T-helper 2 cell treated with Interferon-gamma antibody and Interleukin-4, amounts not matched to agents 5 μg/mL and 100 μg/mL, for 36 hours (primary cell): ENCODE data around the gene YKT6.

Experiments
- DNase-seq: peaks from one replicate; pipeline ENCODE4 v3.0.0; 2021; ENCODE audit warnings: low spot score
- H3K27ac Mint-ChIP-seq: one replicate; pipeline ENCODE4 v1.8.0; 2021; ENCODE audit warnings: mild to moderate bottlenecking, mixed read lengths
- H3K27me3 Mint-ChIP-seq: one replicate; pipeline ENCODE4 v1.8.0; 2021; ENCODE audit warnings: low read depth, mixed read lengths
- H3K36me3 Mint-ChIP-seq: one replicate; pipeline ENCODE4 v1.8.0; 2021; ENCODE audit warnings: low read depth, mixed read lengths
- H3K4me1 Mint-ChIP-seq: one replicate; pipeline ENCODE4 v1.8.0; 2021; ENCODE audit warnings: low read depth, mixed read lengths
- H3K4me3 Mint-ChIP-seq: one replicate; pipeline ENCODE4 v1.8.0; 2022; ENCODE audit warnings: mild to moderate bottlenecking, moderate library complexity, mixed read lengths
- H3K9me3 Mint-ChIP-seq: one replicate; pipeline ENCODE4 v1.8.0; 2021; ENCODE audit warnings: mixed read lengths

Gene YKT6

DNA sequence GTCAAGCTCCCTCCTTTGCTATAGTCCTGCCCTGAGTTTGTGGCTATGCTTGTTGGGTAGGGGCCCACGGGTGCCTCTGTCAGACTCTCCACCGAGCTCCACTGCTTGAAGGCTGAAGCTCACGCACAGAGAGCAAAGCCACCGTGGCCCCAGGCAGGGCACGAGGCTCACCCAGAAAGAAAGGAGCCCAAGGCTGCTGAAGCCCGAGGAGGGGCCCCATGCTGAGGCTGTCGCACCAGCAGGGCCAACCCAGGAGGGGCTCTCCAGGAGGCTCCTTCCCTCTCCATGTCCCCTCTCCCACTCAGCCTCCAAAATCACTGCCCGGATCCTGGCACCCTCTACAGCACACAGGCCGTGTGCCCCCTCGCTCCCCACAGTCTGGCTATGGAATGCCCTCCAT is 50.5 kb downstream of the YKT6 start:
- Mint-ChIP-seq H3K27me3 (no peaks in the 10 kb centered on the region), H3K36me3 (no peaks in the 10 kb centered on the region), H3K27ac (no peak overlapping the region), H3K9me3 (no peaks in the 10 kb centered on the region), H3K4me3 (no peak overlapping the region), H3K4me1 (no peaks in the 10 kb centered on the region)
- DNase-seq, result no peak

DNA sequence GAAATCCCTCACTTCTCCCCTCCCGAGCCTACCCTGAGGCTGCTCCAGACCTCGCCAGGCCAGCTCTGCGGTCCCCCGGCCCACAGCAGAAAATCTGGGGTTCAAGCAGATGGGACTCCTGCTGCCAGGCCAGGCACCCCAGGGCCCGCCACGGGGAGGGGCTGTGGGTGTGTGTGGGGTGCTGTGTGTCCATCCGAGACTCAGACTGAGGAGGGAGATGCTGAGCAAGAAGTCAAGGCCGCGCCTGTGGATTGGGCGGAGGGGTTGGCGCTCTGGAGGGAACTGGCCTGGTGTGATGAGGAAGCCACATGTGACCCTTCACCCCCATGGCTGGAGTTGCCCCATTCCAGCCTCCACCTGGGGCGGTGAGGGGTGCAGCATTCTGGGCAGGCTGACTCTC is 51.1 kb downstream of the YKT6 start:
- no peak for DNase-seq
- Mint-ChIP-seq H3K4me1 (no peaks in the 10 kb centered on the region), H3K36me3 (no peaks in the 10 kb centered on the region), H3K4me3 (no peak overlapping the region), H3K9me3 (no peaks in the 10 kb centered on the region), H3K27me3 (no peaks in the 10 kb centered on the region), H3K27ac (no peak overlapping the region)

DNA sequence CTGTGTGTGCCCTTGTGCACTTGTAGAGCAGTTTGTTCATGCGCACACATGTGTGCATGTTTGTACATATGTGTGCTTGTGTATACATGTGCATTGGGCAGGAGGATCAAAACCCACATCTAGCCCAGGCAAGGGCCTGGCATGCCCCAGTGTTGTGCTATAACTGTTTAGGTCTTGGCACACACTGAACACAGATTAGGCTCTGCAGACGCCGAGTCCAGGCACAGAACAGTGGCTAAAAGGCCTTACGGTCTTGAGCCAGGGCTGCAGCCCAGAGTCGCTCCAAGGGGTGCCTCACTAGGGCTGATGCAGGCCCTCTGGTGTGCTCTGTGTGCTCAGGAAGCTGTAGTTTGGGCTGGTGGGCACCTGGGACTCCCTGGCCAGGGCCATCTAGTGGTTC is 55.7 kb downstream of the YKT6 start:
- Mint-ChIP-seq H3K4me1 (peaks cover 28% of the 10 kb centered on the region), H3K27me3 (no peaks in the 10 kb centered on the region)

DNA sequence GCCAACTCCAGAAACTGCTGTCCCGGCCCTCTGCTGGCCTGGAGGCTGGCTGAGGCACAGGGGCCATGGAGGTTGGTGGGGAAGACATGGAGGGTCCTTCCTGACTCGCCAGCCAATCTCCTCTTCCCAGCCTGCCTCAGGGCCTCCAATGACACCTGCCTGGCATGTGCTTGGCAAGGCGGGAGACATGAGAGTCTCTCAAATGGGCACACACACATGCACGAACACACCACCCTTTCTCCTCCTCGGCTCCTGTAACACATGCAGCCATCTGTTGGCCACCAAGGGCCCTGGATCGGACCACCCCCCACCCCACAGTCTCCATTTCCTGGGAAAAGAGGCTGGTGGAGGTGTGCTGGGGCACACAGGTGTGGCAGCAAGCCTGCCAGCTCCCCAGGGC is 56.4 kb downstream of the YKT6 start:
- H3K27ac Mint-ChIP-seq, result peak overlapping the region; percentile 92
- H3K4me1 Mint-ChIP-seq, result peaks cover 28% of the 10 kb centered on the region
- H3K27me3 Mint-ChIP-seq, result no peaks in the 10 kb centered on the region
- no peaks in the 10 kb centered on the region for H3K36me3 Mint-ChIP-seq
- DNase-seq, result no peak
- no peak overlapping the region for H3K4me3 Mint-ChIP-seq
- no peaks in the 10 kb centered on the region for H3K9me3 Mint-ChIP-seq

More for the DNA sequence above, 55.7 kb downstream of the YKT6 start:
- no peak overlapping the region for H3K4me3 Mint-ChIP-seq
- no peaks in the 10 kb centered on the region for H3K36me3 Mint-ChIP-seq
- H3K9me3 Mint-ChIP-seq, result no peaks in the 10 kb centered on the region
- no peak for DNase-seq
- peak overlapping the region; percentile 92 for H3K27ac Mint-ChIP-seq

DNA sequence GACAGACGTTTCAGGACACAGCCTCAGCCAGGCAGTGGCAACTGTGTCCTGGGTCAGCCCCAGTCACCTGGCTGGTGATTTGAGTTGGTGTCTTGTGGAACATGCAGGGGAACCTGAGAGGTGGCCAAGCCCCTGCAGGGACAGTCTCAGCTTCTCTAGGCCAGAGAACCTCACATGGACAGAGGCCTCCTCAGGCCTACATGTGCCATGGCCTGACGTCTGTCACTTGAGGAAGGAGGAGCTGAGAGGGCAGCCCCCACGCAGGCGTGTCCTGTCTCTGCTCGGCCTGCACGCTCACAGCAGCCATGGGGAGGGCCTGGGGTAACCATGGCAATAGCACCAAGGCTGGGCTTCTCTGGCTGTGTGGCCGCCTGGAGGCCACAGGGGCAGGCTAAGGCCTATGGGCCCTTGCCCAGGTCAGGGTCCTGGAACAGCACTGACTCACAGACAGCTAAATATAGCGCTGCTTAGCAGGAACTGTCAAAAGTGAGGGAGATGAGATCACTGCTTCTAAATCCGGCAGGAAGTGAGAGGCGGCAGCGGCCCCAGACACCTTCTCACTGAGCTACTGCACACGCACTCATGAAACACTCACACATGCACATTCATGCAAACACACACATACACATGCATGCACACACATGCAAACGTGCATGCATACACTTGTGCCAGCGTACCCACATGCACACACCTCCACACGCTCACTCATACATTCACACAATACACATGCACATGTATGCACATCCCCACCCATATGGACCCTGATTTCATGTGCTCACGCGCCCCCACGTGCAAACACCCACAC is 57.0 kb downstream of the YKT6 start:
- H3K27ac Mint-ChIP-seq, result peak overlapping the region; percentile 92
- no peaks in the 10 kb centered on the region for H3K27me3 Mint-ChIP-seq
- no peaks in the 10 kb centered on the region for H3K9me3 Mint-ChIP-seq
- H3K4me1 Mint-ChIP-seq, result peaks cover 28% of the 10 kb centered on the region
- DNase-seq, result peak; percentile 87
- H3K4me3 Mint-ChIP-seq, result peak overlapping the region; percentile 74
- H3K36me3 Mint-ChIP-seq, result no peaks in the 10 kb centered on the region

DNA sequence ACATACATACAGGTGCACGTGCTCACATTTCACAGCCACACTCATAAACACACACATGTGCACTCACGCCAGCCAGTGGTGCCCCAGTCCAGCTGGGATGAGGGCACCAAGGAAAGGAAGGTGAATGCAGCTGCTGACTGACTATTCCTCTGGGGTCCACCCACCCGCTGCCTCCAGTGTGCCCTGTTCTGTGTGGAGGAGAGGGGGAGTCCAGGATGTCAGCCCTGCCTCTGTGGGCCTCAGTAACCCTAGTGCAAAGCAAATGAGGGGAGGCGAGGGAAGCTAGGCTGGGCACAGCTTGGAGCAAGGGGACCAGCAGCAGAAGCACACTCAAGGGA is 57.6 kb downstream of the YKT6 start:
- no peaks in the 10 kb centered on the region for H3K9me3 Mint-ChIP-seq
- H3K27me3 Mint-ChIP-seq, result no peaks in the 10 kb centered on the region
- peak overlapping the region; percentile 92 for H3K27ac Mint-ChIP-seq
- DNase-seq, result no peak
- H3K4me3 Mint-ChIP-seq, result peak overlapping the region; percentile 74
- no peaks in the 10 kb centered on the region for H3K36me3 Mint-ChIP-seq
- H3K4me1 Mint-ChIP-seq, result peaks cover 28% of the 10 kb centered on the region

DNA sequence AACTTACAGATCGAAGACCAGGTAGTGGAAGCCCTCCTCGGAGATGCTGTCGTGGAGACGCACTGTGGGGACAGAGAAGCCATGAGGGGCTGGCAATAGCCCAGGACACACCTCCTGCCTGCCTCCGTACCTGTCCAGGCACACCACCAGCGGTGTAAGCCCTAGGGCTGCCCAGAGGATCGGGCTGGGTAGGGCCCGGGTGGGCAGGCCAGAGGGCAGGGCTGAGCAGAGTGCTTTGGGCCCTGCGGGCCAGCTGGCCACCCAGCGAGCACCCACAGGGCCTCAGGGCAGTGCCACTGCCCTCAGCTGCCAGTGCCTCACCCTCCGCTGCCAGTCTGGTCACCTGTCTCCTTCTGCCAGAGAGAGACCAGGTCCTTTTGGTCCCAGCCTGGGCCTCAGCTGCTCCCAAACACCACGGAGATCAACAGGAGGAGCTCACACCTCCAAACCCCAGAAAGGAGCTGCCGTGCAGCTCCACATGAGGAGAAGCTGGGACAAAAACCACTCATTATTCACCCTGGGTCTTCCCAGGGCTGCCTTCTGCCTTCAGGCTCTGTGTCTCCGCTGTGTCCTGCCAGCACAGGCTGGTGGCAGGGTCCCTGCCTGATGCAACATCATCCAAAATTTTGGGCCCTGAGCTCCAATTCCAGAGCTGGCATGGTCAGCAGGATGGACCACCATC is 58.2 kb downstream of the YKT6 start:
- H3K4me3 Mint-ChIP-seq, result no peak overlapping the region
- H3K36me3 Mint-ChIP-seq, result no peaks in the 10 kb centered on the region
- H3K9me3 Mint-ChIP-seq, result no peaks in the 10 kb centered on the region
- no peak for DNase-seq
- peak overlapping the region; percentile 92 for H3K27ac Mint-ChIP-seq
- peaks cover 28% of the 10 kb centered on the region for H3K4me1 Mint-ChIP-seq
- no peaks in the 10 kb centered on the region for H3K27me3 Mint-ChIP-seq

DNA sequence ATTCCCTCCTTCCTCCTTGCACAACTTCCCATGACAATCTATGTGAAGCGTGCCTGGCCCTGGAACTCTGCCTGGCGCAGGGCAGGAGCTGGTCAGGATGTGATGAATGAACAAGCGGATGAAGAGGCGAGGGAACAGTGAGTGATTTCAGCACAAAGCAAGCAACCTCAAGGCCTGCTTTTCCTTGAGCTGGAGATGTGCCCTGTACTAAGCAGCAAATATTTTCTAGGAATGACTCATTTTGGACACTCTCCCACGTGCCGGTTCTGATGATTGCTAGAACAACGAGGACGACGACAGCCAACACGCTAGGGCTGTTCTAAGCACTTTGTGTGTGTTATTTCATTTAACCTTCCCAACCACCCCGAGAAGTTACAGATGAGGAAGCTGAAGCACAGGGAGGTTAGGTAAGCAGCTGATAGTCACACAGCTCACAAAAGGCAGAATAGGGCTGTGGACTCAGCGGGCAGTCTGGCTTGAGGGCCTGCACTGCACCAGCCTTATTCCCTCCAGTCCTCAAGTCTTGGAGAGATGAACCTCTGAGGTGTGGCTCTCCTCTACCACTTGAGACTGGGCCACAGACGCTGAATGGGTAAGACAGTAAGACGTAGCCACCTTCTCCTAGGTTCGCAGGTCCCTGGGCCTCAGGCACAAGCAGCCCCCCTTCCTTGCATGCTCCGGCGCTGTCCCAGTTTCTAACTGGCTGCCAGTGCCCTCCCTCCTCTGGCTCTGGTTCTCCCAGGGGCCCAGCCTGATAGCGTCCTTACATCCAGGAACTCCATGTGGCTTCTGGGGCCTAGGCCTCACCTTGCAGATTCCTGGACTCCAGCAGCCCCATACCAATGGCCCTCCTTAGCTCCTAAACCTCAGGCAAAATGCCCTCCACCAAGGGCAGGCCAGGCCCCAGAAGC is 59.0 kb downstream of the YKT6 start:
- H3K4me3 Mint-ChIP-seq, result no peak overlapping the region
- peaks cover 28% of the 10 kb centered on the region for H3K4me1 Mint-ChIP-seq
- H3K36me3 Mint-ChIP-seq, result no peaks in the 10 kb centered on the region
- H3K27me3 Mint-ChIP-seq, result no peaks in the 10 kb centered on the region
- DNase-seq, result no peak
- H3K27ac Mint-ChIP-seq, result no peak overlapping the region
- H3K9me3 Mint-ChIP-seq, result no peaks in the 10 kb centered on the region

DNA sequence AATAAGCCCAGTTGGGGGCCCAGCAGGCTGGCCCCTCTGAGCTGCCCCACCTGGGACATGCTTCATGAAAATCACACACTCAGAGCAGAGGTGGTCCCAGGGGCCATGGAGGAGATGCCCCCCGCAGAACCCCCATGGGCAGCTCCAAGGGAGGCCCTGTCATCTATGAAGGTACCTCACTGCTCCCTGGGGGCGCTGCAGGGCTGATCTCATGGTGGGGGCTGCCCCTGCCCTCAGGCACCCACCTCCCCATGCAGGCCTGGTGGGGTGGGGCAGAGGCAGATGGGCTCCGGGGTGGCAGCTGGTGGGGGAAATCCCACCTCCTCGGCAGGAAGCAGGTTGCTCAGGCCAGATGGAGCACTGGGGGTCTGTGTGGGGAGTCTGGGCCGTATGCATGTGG is 60.5 kb downstream of the YKT6 start:
- Mint-ChIP-seq H3K27ac (no peak overlapping the region), H3K9me3 (no peaks in the 10 kb centered on the region)

DNA sequence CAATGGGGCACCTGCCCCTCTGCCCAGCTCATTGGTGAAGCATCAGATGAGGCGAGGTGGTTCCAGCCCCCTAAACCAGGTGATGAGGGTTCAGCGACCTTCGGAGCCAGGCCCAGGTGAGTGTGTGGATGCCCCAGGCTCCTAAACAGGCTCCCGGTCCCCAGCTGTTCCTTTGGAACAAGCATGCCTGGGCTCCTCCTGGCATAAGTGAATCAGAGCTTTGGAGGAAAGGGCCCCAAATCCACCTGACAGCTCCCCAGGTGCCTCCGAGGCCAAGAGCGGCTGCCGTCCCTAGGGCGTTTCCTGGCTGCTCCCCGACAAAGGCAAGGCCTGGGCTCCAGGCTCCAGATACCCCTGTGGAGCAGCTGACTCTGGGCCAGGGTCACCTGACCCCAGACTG is 61.3 kb downstream of the YKT6 start:
- Mint-ChIP-seq H3K27me3 (peaks cover 2% of the 10 kb centered on the region), H3K4me1 (peaks cover 28% of the 10 kb centered on the region), H3K36me3 (no peaks in the 10 kb centered on the region), H3K4me3 (no peak overlapping the region), H3K27ac (no peak overlapping the region), H3K9me3 (no peaks in the 10 kb centered on the region)
- no peak for DNase-seq

More for the DNA sequence above, 60.5 kb downstream of the YKT6 start:
- H3K27me3 Mint-ChIP-seq, result peaks cover 2% of the 10 kb centered on the region
- no peak overlapping the region for H3K4me3 Mint-ChIP-seq
- H3K4me1 Mint-ChIP-seq, result peaks cover 28% of the 10 kb centered on the region
- no peak for DNase-seq
- H3K36me3 Mint-ChIP-seq, result no peaks in the 10 kb centered on the region

DNA sequence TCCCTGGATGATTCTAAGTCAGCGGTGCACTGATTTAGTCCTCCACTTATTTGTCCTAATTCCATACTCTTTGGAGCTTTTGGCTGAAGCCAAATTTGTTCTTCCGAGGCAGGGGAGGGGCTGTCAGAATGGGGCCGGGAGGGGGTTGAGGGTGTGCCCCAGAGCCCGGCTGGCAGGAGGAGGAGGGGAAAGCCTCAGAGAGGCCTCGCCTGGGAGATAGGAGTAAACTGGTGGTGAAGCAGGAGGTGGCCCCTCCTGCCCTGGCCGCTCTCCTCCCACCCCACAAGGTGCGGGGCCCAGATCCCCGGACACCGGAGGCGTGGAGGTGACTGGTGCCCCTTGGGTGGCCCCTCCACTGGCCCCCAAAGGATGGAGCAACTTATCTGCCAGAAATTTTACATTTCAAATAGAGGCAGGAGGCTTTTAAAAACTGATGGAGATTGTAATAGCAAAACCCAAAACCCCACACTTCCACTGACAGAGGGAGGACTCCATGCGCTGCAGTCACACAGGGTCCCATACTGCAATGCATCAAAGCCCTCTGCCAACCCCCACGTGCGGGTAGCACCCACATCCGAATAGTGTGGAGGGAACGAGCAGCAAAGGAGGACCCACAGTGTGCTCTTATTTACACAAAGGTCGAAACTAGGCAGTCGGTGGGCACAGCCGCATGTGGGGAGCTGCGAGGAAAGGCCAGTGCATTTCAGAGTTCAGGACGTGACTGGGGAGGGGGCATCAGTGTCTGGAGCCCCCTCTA is 62.7 kb downstream of the YKT6 start:
- H3K4me3 Mint-ChIP-seq, result no peak overlapping the region
- DNase-seq, result no peak
- H3K27ac Mint-ChIP-seq, result no peak overlapping the region
- H3K4me1 Mint-ChIP-seq, result peaks cover 15% of the 10 kb centered on the region
- no peaks in the 10 kb centered on the region for H3K36me3 Mint-ChIP-seq
- H3K9me3 Mint-ChIP-seq, result no peaks in the 10 kb centered on the region
- peaks cover 2% of the 10 kb centered on the region for H3K27me3 Mint-ChIP-seq
